ENCODE results near the gene ESPN.
"Not testable (repeated sequence)": the region's sequence is repeated elsewhere in the genome, so short reads cannot be mapped to it uniquely, and the experiment has no call there.

The ESPN gene

DNA sequence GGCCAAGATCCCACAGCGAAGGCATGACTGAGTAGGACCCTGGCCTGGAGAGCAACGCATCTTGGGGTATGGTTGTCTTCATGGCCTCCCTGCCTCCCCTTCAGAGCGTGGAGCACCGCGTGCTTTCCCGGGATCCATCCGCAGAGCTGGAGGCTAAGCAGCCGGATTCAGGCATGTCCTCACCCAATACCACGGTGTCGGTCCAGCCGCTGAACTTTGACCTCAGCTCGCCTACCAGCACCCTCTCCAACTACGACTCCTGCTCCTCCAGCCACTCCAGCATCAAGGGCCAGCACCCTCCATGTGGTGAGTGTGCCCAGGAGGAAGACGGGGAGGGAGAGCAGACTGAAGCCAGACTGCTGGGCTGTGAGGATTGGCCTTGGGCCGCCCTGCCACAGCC lies 19.8 kb downstream of the ESPN start:
- no peak for TF ChIP-seq EZH2 (IDR thresholded peaks at IDR 0.05; ENCODE audit: borderline replicate concordance, low read depth, low read length, severe bottlenecking)
- TF ChIP-seq, protein P1, sequence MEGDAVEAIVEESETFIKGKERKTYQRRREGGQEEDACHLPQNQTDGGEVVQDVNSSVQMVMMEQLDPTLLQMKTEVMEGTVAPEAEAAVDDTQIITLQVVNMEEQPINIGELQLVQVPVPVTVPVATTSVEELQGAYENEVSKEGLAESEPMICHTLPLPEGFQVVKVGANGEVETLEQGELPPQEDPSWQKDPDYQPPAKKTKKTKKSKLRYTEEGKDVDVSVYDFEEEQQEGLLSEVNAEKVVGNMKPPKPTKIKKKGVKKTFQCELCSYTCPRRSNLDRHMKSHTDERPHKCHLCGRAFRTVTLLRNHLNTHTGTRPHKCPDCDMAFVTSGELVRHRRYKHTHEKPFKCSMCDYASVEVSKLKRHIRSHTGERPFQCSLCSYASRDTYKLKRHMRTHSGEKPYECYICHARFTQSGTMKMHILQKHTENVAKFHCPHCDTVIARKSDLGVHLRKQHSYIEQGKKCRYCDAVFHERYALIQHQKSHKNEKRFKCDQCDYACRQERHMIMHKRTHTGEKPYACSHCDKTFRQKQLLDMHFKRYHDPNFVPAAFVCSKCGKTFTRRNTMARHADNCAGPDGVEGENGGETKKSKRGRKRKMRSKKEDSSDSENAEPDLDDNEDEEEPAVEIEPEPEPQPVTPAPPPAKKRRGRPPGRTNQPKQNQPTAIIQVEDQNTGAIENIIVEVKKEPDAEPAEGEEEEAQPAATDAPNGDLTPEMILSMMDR (IDR thresholded peaks at IDR 0.05; ENCODE audit: borderline replicate concordance, extremely low read depth, low read length, poor library complexity, severe bottlenecking), result no peak
- H3K4me3 ChIP-seq (ENCODE audit: low read depth in 1 of 2, low read length in 2 of 2), result no peak overlapping the region
- H3K36me3 ChIP-seq (ENCODE audit: insufficient read depth, low read length), result no peaks in the 10 kb centered on the region
- no peaks in the 10 kb centered on the region for H3K79me2 ChIP-seq (ENCODE audit: insufficient read depth, low read length)
- no peak overlapping the region for H3K4me2 ChIP-seq (ENCODE audit: insufficient read depth, low read length)
- no peak for ATAC-seq (ENCODE audit: insufficient read depth, low read depth)
- H3K27me3 ChIP-seq (ENCODE audit: insufficient read depth, low read length, poor library complexity), result peaks cover under 1% of the 10 kb centered on the region
- no peaks in the 10 kb centered on the region for H3K4me1 ChIP-seq (ENCODE audit: insufficient read depth, low read length)
- no peak overlapping the region for H3K9ac ChIP-seq (ENCODE audit: low read depth, low read length)
- DNase-seq, result no peak
- no peaks in the 10 kb centered on the region for H3K9me3 ChIP-seq (ENCODE audit: insufficient read depth, low read length, severe bottlenecking)
- H3K27ac ChIP-seq (ENCODE audit: low read length), result no peak overlapping the region
- H4K20me1 ChIP-seq (ENCODE audit: insufficient read depth, low read length), result no peaks in the 10 kb centered on the region
- no peak overlapping the region for H2AFZ ChIP-seq (ENCODE audit: low read depth, low read length)

DNA sequence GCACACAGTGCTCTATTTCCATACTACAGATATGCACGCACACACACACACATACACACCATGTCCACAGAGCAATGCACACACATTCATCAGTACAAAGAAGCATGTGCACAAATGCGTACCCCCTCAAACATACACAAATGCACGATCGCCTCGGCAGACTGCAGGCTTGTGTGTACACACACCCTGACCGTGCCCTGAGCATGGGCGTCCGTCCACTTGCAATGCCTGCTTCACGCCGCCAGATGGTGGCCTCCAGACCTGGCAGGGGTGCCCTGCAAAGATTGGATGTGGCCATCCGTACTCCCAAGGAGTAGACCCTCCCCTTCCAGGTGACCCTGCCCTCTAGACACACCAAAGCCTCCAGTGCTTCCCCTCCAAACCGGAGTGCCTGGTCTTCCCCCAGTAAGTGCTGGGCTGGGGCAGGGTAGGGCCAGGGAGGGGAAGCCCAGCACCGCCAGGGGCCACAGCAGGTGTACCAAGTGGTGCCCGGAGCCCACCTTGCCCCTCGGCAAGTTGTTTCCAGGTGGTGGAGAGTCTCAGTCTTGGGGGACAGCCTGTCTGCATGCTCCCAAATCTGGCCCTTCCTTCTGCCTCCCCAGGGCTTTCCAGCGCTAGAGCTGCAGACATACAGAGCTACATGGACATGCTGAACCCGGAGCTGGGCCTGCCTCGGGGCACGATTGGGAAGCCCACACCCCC lies 20.6 kb downstream of the ESPN start:
- Histone ChIP-seq H3K36me3 (ENCODE audit: insufficient read depth, low read length) (no peaks in the 10 kb centered on the region), H3K27ac (ENCODE audit: low read length) (no peak overlapping the region), H4K20me1 (ENCODE audit: insufficient read depth, low read length) (no peaks in the 10 kb centered on the region), H3K79me2 (ENCODE audit: insufficient read depth, low read length) (no peaks in the 10 kb centered on the region), H3K4me1 (ENCODE audit: insufficient read depth, low read length) (no peaks in the 10 kb centered on the region), H2AFZ (ENCODE audit: low read depth, low read length) (no peak overlapping the region), H3K9me3 (ENCODE audit: insufficient read depth, low read length, severe bottlenecking) (no peaks in the 10 kb centered on the region), H3K27me3 (ENCODE audit: insufficient read depth, low read length, poor library complexity) (peaks cover 7% of the 10 kb centered on the region), H3K9ac (ENCODE audit: low read depth, low read length) (no peak overlapping the region), H3K4me2 (ENCODE audit: insufficient read depth, low read length) (no peak overlapping the region), H3K4me3 (ENCODE audit: low read depth in 1 of 2, low read length in 2 of 2) (no peak overlapping the region)
- DNase-seq (peak; percentile 15), ATAC-seq (ENCODE audit: insufficient read depth, low read depth) (no peak; the same call in 2 of the 3 replicates)
- TF ChIP-seq EZH2 (IDR thresholded peaks at IDR 0.05; ENCODE audit: borderline replicate concordance, low read depth, low read length, severe bottlenecking), result no peak
- TF ChIP-seq, protein P1 (IDR thresholded peaks at IDR 0.05; ENCODE audit: borderline replicate concordance, extremely low read depth, low read length, poor library complexity, severe bottlenecking), result peak; percentile 52

DNA sequence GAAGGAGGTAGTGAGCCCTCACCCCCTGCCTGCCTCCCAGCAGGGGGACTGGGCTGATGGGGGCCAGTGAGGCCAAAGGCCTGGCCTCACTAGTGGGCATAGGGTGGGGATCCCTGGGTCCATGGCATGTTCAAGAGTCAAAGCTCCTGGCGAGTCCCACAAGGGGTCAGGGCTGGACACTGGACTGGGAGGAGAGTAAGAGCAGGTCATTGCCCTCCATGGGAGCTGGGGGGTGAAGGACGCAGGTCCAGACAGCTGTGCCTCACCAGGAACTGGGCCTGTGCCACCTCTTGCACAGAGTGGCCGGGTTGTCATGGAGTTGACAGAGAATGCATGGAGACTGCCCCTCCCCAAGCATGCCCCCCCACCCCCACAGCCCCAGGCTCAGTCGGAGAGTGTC lies 21.4 kb downstream of the ESPN start:
- ATAC-seq (ENCODE audit: insufficient read depth, low read depth); H3K27me3 ChIP-seq (ENCODE audit: insufficient read depth, low read length, poor library complexity); H3K4me3 ChIP-seq (ENCODE audit: low read depth in 1 of 2, low read length in 2 of 2); H3K4me1 ChIP-seq (ENCODE audit: insufficient read depth, low read length); H2AFZ ChIP-seq (ENCODE audit: low read depth, low read length); DNase-seq; H3K36me3 ChIP-seq (ENCODE audit: insufficient read depth, low read length); H3K4me2 ChIP-seq (ENCODE audit: insufficient read depth, low read length); H4K20me1 ChIP-seq (ENCODE audit: insufficient read depth, low read length); H3K9ac ChIP-seq (ENCODE audit: low read depth, low read length); H3K9me3 ChIP-seq (ENCODE audit: insufficient read depth, low read length, severe bottlenecking); H3K79me2 ChIP-seq (ENCODE audit: insufficient read depth, low read length); H3K27ac ChIP-seq (ENCODE audit: low read length): not testable (repeated sequence)

DNA sequence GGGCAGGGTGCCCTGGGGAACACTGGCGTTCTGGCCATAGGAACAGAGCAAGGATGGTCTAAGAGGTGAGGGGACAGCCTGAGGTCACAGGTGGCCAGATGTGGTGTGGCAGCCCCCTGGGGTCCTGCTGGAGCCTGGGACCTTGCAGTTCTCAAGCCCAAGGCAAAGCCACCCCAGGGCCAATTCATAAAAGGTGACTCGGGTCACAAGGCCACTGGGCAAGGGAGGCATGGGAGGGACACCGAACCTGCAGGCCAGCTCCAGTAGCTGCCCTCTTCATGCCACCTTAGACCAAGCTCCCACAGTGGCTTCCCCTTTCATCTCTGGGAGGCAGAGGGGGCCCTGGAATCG lies 22.1 kb downstream of the ESPN start:
- Histone ChIP-seq H3K36me3 (ENCODE audit: insufficient read depth, low read length) (no peaks in the 10 kb centered on the region), H3K9ac (ENCODE audit: low read depth, low read length) (no peak overlapping the region), H3K4me1 (ENCODE audit: insufficient read depth, low read length) (no peaks in the 10 kb centered on the region), H3K27me3 (ENCODE audit: insufficient read depth, low read length, poor library complexity) (peaks cover 7% of the 10 kb centered on the region), H3K9me3 (ENCODE audit: insufficient read depth, low read length, severe bottlenecking) (no peaks in the 10 kb centered on the region), H3K27ac (ENCODE audit: low read length) (no peak overlapping the region), H3K79me2 (ENCODE audit: insufficient read depth, low read length) (no peaks in the 10 kb centered on the region), H3K4me3 (ENCODE audit: low read depth in 1 of 2, low read length in 2 of 2) (no peak overlapping the region), H3K4me2 (ENCODE audit: insufficient read depth, low read length) (no peak overlapping the region), H4K20me1 (ENCODE audit: insufficient read depth, low read length) (no peaks in the 10 kb centered on the region), H2AFZ (ENCODE audit: low read depth, low read length) (no peak overlapping the region)
- no peak for ATAC-seq (ENCODE audit: insufficient read depth, low read depth)
- TF ChIP-seq, protein P1 (IDR thresholded peaks at IDR 0.05; ENCODE audit: borderline replicate concordance, extremely low read depth, low read length, poor library complexity, severe bottlenecking), result no peak
- TF ChIP-seq EZH2 (IDR thresholded peaks at IDR 0.05; ENCODE audit: borderline replicate concordance, low read depth, low read length, severe bottlenecking), result no peak
- DNase-seq, result no peak
